ENCODE results near the gene CELSR1. TPM values are rescaled to one million over a fixed set of nuclear protein-coding genes. Genes with fewer than 3 reads are reported as not detected.

Gene CELSR1
- total RNA-seq, 1 experiment from 2014 or later = 14.2 TPM

DNA sequence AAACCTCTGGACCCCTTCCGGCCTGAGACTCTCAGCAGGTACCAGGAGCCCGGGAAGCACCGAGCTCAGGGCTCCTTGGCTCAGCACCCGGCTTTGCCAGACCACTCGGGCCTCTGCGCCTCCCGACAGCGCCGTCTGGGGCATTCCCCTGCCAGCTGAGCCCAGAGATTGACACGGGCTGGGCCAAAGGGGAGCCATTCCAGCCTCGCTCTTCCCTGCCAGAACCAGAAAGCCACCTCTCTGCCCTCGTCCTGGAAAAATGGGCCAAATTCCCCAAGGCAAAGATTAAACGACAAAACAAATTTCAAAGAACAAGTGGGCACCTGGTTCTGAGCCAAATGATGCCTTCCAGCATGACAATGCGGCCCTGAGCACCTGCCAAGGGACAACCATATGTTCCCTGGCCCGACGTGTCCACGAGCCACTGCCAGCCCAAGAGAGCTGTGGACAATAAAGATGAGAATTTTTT lies 59.3 kb downstream of the CELSR1 start:
- intact Hi-C loops (cut with micrococcal nuclease) = no loop called here
- ChIA-PET CTCF (no interaction called here), POLR2A (ENCODE audit: unreplicated experiment) (no interaction called here)
- Histone ChIP-seq H3K9me2 (replicated peaks; ENCODE audit: low read length) (no peaks in the 10 kb centered on the region), H3K36me3 (ENCODE audit: low read depth, low read length) (no peaks in the 10 kb centered on the region), H3K4me1 (ENCODE audit: insufficient read depth, low read length) (no peaks in the 10 kb centered on the region), H3K4me2 (ENCODE audit: low read length) (no peak overlapping the region), H3K27ac (ENCODE audit: low read length) (no peak overlapping the region), H3K4me3 (ENCODE audit: low read length) (no peak overlapping the region), H4K20me1 (ENCODE audit: low read length) (no peaks in the 10 kb centered on the region), H3K27me3 (ENCODE audit: low read length) (no peaks in the 10 kb centered on the region), H3K79me2 (ENCODE audit: low read length) (no peaks in the 10 kb centered on the region), H3K9ac (ENCODE audit: low read length) (no peak overlapping the region), H3K9me3 (ENCODE audit: low read length) (no peaks in the 10 kb centered on the region), H3F3A (ENCODE audit: low read length, unreplicated experiment) (no peaks in the 10 kb centered on the region), H2AFZ (ENCODE audit: low read length) (no peak overlapping the region)
- TF ChIP-seq EZH2phosphoT487 (IDR thresholded peaks at IDR 0.05; ENCODE audit: borderline replicate concordance, low read length) (no peak), EZH2 (IDR thresholded peaks at IDR 0.05; ENCODE audit: low read length, unreplicated experiment) (no peak), CTCF (conservative IDR thresholded peaks at IDR 0.05; ENCODE audit: low read depth, low read length) (no peak)
- ATAC-seq = no peak
- DNase-seq = no peak
- no TSS peak for BruUV-seq (replicated peaks)

DNA sequence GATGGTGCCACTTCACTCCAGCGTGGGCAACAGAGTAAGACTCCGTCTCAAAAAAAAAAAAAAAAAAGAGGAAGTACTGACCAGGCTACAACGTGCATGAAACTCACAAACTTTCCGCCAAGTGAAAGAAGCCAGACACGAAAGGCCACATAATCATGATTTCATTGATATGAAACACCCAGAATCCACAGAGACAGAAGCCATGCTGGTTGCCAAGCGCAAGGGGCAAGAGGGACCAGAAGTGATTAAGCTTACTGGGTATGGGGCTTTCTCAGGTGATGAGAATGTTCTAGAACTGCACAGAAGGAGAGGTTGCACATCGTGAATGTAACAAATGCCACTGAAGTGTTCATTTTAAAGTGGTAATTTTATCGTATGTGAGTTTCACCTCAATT lies 60.9 kb downstream of the CELSR1 start:
- TF ChIP-seq EZH2phosphoT487 (IDR thresholded peaks at IDR 0.05; ENCODE audit: borderline replicate concordance, low read length) (no peak), EZH2 (IDR thresholded peaks at IDR 0.05; ENCODE audit: low read length, unreplicated experiment) (no peak), CTCF (conservative IDR thresholded peaks at IDR 0.05; ENCODE audit: low read depth, low read length) (no peak)
- H3K9me2 ChIP-seq (replicated peaks; ENCODE audit: low read length) = no peaks in the 10 kb centered on the region
- BruUV-seq (replicated peaks) = no TSS peak
- no peaks in the 10 kb centered on the region for H3K4me1 ChIP-seq (ENCODE audit: insufficient read depth, low read length)
- H3K27me3 ChIP-seq (ENCODE audit: low read length) = no peaks in the 10 kb centered on the region
- no peak for ATAC-seq
- H3K4me2 ChIP-seq (ENCODE audit: low read length) = no peak overlapping the region
- no peaks in the 10 kb centered on the region for H3F3A ChIP-seq (ENCODE audit: low read length, unreplicated experiment)
- no peaks in the 10 kb centered on the region for H3K36me3 ChIP-seq (ENCODE audit: low read depth, low read length)
- H3K9me3 ChIP-seq (ENCODE audit: low read length) = no peaks in the 10 kb centered on the region
- no peaks in the 10 kb centered on the region for H4K20me1 ChIP-seq (ENCODE audit: low read length)
- no peak overlapping the region for H2AFZ ChIP-seq (ENCODE audit: low read length)
- H3K79me2 ChIP-seq (ENCODE audit: low read length) = no peaks in the 10 kb centered on the region
- H3K27ac ChIP-seq (ENCODE audit: low read length) = no peak overlapping the region
- CTCF ChIA-PET = no interaction called here
- H3K4me3 ChIP-seq (ENCODE audit: low read length) = no peak overlapping the region
- no peak for DNase-seq
- intact Hi-C loops (cut with micrococcal nuclease) = no loop called here
- H3K9ac ChIP-seq (ENCODE audit: low read length) = no peak overlapping the region
- POLR2A ChIA-PET (ENCODE audit: unreplicated experiment) = no interaction called here

DNA sequence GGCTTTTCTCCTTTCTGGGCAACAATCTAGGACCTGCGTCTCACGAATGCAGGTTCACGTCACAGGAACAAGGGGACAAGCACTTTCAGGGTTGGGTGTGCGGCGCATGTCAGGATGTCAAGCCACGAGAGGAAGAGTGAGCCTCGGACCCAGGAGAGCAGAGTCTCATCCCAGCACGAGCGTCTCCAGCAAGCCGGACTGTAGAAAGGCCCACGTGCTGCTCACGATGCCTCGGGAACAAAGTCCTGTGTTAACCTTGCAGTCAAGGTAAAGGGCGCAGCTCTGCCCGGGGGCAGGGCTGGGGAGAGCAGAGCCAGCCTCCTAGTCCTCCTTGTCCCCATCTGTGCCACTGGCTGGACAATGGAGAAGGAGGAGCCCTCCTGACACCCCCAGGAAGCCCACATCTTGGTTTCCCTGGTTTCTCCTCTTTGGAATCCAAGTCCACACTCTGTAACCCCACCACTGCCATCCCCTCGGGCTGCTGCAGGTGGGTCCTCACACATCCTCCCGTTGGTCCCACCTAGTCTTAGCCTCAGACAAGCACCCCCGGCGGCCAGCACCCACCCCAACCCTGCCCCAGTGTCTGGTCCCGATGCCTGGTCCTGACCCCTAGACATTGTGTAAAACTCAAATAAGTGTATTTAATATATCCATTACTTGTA lies 63.4 kb downstream of the CELSR1 start:
- Histone ChIP-seq H3K36me3 (ENCODE audit: low read depth, low read length) (no peaks in the 10 kb centered on the region), H3K27ac (ENCODE audit: low read length) (no peak overlapping the region), H3K27me3 (ENCODE audit: low read length) (no peaks in the 10 kb centered on the region), H3K9ac (ENCODE audit: low read length) (no peak overlapping the region), H3K4me2 (ENCODE audit: low read length) (no peak overlapping the region), H3K4me3 (ENCODE audit: low read length) (no peak overlapping the region), H4K20me1 (ENCODE audit: low read length) (no peaks in the 10 kb centered on the region), H3K9me2 (replicated peaks; ENCODE audit: low read length) (no peaks in the 10 kb centered on the region), H3F3A (ENCODE audit: low read length, unreplicated experiment) (no peaks in the 10 kb centered on the region), H3K9me3 (ENCODE audit: low read length) (no peaks in the 10 kb centered on the region), H3K4me1 (ENCODE audit: insufficient read depth, low read length) (no peaks in the 10 kb centered on the region), H2AFZ (ENCODE audit: low read length) (no peak overlapping the region), H3K79me2 (ENCODE audit: low read length) (no peaks in the 10 kb centered on the region)
- DNase-seq (no peak), ATAC-seq (no peak)
- CTCF ChIA-PET = no interaction called here
- intact Hi-C loops (cut with micrococcal nuclease) = no loop called here
- TF ChIP-seq CTCF (conservative IDR thresholded peaks at IDR 0.05; ENCODE audit: low read depth, low read length) (no peak), EZH2 (IDR thresholded peaks at IDR 0.05; ENCODE audit: low read length, unreplicated experiment) (no peak), EZH2phosphoT487 (IDR thresholded peaks at IDR 0.05; ENCODE audit: borderline replicate concordance, low read length) (no peak)
- BruUV-seq (replicated peaks) = no TSS peak
- POLR2A ChIA-PET (ENCODE audit: unreplicated experiment) = no interaction called here

All from PC-3 (cell line).